ENCODE data around the gene ZFP3. TPM values are rescaled to one million over a fixed set of nuclear protein-coding genes. Genes with fewer than 3 reads are reported as not detected.

Gene ZFP3
- 0.94 and 1.1 TPM in 2 replicates for total RNA-seq

GRCh38 chr17:5078106-5079028, at the start of gene ZFP3:
ZFP3 (plus strand) TSS chr17:5078467; CDS start chr17:5091505, 13,038 bp downstream.

GRCh38 chr17:5035315-5035714, 43.0 kb upstream of the ZFP3 start, which contains the start of gene SLC52A1:
SLC52A1 (minus strand) TSS chr17:5035426; CDS start chr17:5034606, 820 bp downstream.

GRCh38 chr17:5111402-5112204, 33.3 kb downstream of the ZFP3 start, which contains the start of gene ZNF232:
ZNF232 (minus strand) TSS chr17:5111878; CDS start chr17:5111822, 56 bp downstream.

GRCh38 chr17:5115673-5116651, 37.7 kb downstream of the ZFP3 start, which contains the start of gene USP6:
USP6 (plus strand) TSS chr17:5116032; CDS start chr17:5130368, 14,336 bp downstream.

Other genes with a start within 250 kb of the ZFP3 start
- 30.3 and 30.9 TPM in 2 replicates for gene MINK1, start 245.1 kb upstream of the ZFP3 start, total RNA-seq
- 0.30 and 0.93 TPM in 2 replicates for gene C17orf107, start 178.9 kb upstream of the ZFP3 start, total RNA-seq
- gene CHRNE, start 175.4 kb upstream of the ZFP3 start, total RNA-seq = 1.5 and 2.5 TPM in 2 replicates
- 0.05 TPM in 1 of 2 replicates, not detected in the other for gene GP1BA, start 146.2 kb upstream of the ZFP3 start, total RNA-seq
- 45.6 and 62.0 TPM in 2 replicates for gene SLC25A11, start 138.4 kb upstream of the ZFP3 start, total RNA-seq
- gene RNF167, start 138.2 kb upstream of the ZFP3 start, total RNA-seq = 41.0 and 49.0 TPM in 2 replicates
- 1,622 and 1,639 TPM in 2 replicates for gene PFN1, start 129.9 kb upstream of the ZFP3 start, total RNA-seq
- 0.10 TPM in 1 of 2 replicates, not detected in the other for gene ENO3, start 127.3 kb upstream of the ZFP3 start, total RNA-seq
- 80.1 and 81.1 TPM in 2 replicates for gene SPAG7, start 110.7 kb upstream of the ZFP3 start, total RNA-seq
- 11.8 and 14.2 TPM in 2 replicates for gene CAMTA2, start 90.8 kb upstream of the ZFP3 start, total RNA-seq
- gene INCA1, start 80.9 kb upstream of the ZFP3 start, total RNA-seq = 0.39 TPM in 1 of 2 replicates, not detected in the other
- gene KIF1C, start 80.5 kb upstream of the ZFP3 start, total RNA-seq = 90.9 and 96.7 TPM in 2 replicates
- gene SLC52A1, start 43.0 kb upstream of the ZFP3 start, total RNA-seq = 0.69 and 1.00 TPM in 2 replicates
- gene ZNF232, start 33.4 kb downstream of the ZFP3 start, total RNA-seq = 4.0 and 5.0 TPM in 2 replicates
- not detected in 2 replicates for gene USP6, start 37.6 kb downstream of the ZFP3 start, total RNA-seq
- gene ZNF594, start 113.4 kb downstream of the ZFP3 start, total RNA-seq = 2.2 and 3.5 TPM in 2 replicates
- not detected in 2 replicates for gene SCIMP, start 156.4 kb downstream of the ZFP3 start, total RNA-seq
- 27.6 and 31.8 TPM in 2 replicates for gene RABEP1, start 203.8 kb downstream of the ZFP3 start, total RNA-seq